ENCODE measurements around the gene FAM177A1.
"Not testable (repeated sequence)": the region's sequence is repeated elsewhere in the genome, so short reads cannot be mapped to it uniquely, and the experiment has no call there.

Gene FAM177A1

GRCh38 chr14:35088514-35088913 lies 42.4 kb downstream of the FAM177A1 start:
- no peak for TF ChIP-seq CTCF (IDR thresholded peaks at IDR 0.05; ENCODE audit: low read length)
- H3K4me1 ChIP-seq (ENCODE audit: insufficient read depth, low read length, severe bottlenecking), result no peaks in the 10 kb centered on the region
- H3K4me2 ChIP-seq (ENCODE audit: low read length), result no peak overlapping the region
- no peak overlapping the region for H3K4me3 ChIP-seq (ENCODE audit: low read depth, low read length, poor library complexity, severe bottlenecking)
- H4K20me1 ChIP-seq (ENCODE audit: insufficient read depth, low read length), result no peaks in the 10 kb centered on the region
- H3K36me3 ChIP-seq (ENCODE audit: insufficient read depth, low read length), result peaks cover 88% of the 10 kb centered on the region
- H3K27ac ChIP-seq (ENCODE audit: low read depth, low read length, poor library complexity, severe bottlenecking), result no peak overlapping the region
- H2AFZ ChIP-seq (ENCODE audit: low read length), result no peak overlapping the region
- H3K9me3 ChIP-seq (ENCODE audit: low read length), result no peaks in the 10 kb centered on the region
- no peaks in the 10 kb centered on the region for H3K79me2 ChIP-seq (ENCODE audit: insufficient read depth, low read length)
- no peaks in the 10 kb centered on the region for H3K27me3 ChIP-seq (ENCODE audit: insufficient read depth, low read length)
- no peak overlapping the region for H3K9ac ChIP-seq (ENCODE audit: low read length)
- no peaks in the 10 kb centered on the region for H3K9me2 ChIP-seq (ENCODE audit: low read depth, low read length)
- no peaks in the 10 kb centered on the region for H3F3A ChIP-seq (ENCODE audit: insufficient read depth, low read length)

- H3K36me3 ChIP-seq (ENCODE audit: insufficient read depth, low read length), result peaks cover 95% of the 10 kb centered on the region
- not testable (repeated sequence) for H3K9me2 ChIP-seq (ENCODE audit: low read depth, low read length); H3K79me2 ChIP-seq (ENCODE audit: insufficient read depth, low read length); H4K20me1 ChIP-seq (ENCODE audit: insufficient read depth, low read length); H3K9me3 ChIP-seq (ENCODE audit: low read length); H3K4me1 ChIP-seq (ENCODE audit: insufficient read depth, low read length, severe bottlenecking); H3K4me3 ChIP-seq (ENCODE audit: low read depth, low read length, poor library complexity, severe bottlenecking); H2AFZ ChIP-seq (ENCODE audit: low read length); H3K9ac ChIP-seq (ENCODE audit: low read length); H3K27ac ChIP-seq (ENCODE audit: low read depth, low read length, poor library complexity, severe bottlenecking); H3F3A ChIP-seq (ENCODE audit: insufficient read depth, low read length); H3K27me3 ChIP-seq (ENCODE audit: insufficient read depth, low read length); H3K4me2 ChIP-seq (ENCODE audit: low read length)
Observed at GRCh38 chr14:35094645-35095044, 48.6 kb downstream of the FAM177A1 start.

- TF ChIP-seq EZH2 (IDR thresholded peaks at IDR 0.05; ENCODE audit: borderline replicate concordance, low read length) (no peak), CTCF (IDR thresholded peaks at IDR 0.05; ENCODE audit: low read length) (no peak)
Observed at GRCh38 chr14:35107866-35108265, 61.8 kb downstream of the FAM177A1 start.

GRCh38 chr14:35112641-35113040 lies 66.6 kb downstream of the FAM177A1 start:
- H3K27me3 ChIP-seq (ENCODE audit: insufficient read depth, low read length), result no peaks in the 10 kb centered on the region

More at GRCh38 chr14:35107866-35108265, 61.8 kb downstream of the FAM177A1 start:
- Histone ChIP-seq H2AFZ (ENCODE audit: low read length) (no peak overlapping the region), H3K4me3 (ENCODE audit: low read depth, low read length, poor library complexity, severe bottlenecking) (no peak overlapping the region), H3F3A (ENCODE audit: insufficient read depth, low read length) (no peaks in the 10 kb centered on the region), H3K27me3 (ENCODE audit: insufficient read depth, low read length) (no peaks in the 10 kb centered on the region), H3K36me3 (ENCODE audit: insufficient read depth, low read length) (peaks cover 87% of the 10 kb centered on the region), H3K9me2 (ENCODE audit: low read depth, low read length) (no peaks in the 10 kb centered on the region), H3K4me2 (ENCODE audit: low read length) (no peak overlapping the region), H3K9me3 (ENCODE audit: low read length) (peaks cover under 1% of the 10 kb centered on the region; the same call in 1 of the 2 replicates), H3K27ac (ENCODE audit: low read depth, low read length, poor library complexity, severe bottlenecking) (no peak overlapping the region), H3K79me2 (ENCODE audit: insufficient read depth, low read length) (no peaks in the 10 kb centered on the region), H3K4me1 (ENCODE audit: insufficient read depth, low read length, severe bottlenecking) (no peaks in the 10 kb centered on the region), H3K9ac (ENCODE audit: low read length) (no peak overlapping the region), H4K20me1 (ENCODE audit: insufficient read depth, low read length) (no peaks in the 10 kb centered on the region)

More at GRCh38 chr14:35112641-35113040, 66.6 kb downstream of the FAM177A1 start:
- no peaks in the 10 kb centered on the region for H3F3A ChIP-seq (ENCODE audit: insufficient read depth, low read length)
- H3K36me3 ChIP-seq (ENCODE audit: insufficient read depth, low read length), result peaks cover 83% of the 10 kb centered on the region
- H3K9me3 ChIP-seq (ENCODE audit: low read length), result peaks cover 3% of the 10 kb centered on the region; the same call in 1 of the 2 replicates
- no peaks in the 10 kb centered on the region for H3K4me1 ChIP-seq (ENCODE audit: insufficient read depth, low read length, severe bottlenecking)
- TF ChIP-seq CTCF (IDR thresholded peaks at IDR 0.05; ENCODE audit: low read length) (no peak), EZH2 (IDR thresholded peaks at IDR 0.05; ENCODE audit: borderline replicate concordance, low read length) (no peak)
- no peaks in the 10 kb centered on the region for H3K9me2 ChIP-seq (ENCODE audit: low read depth, low read length)
- no peak overlapping the region for H2AFZ ChIP-seq (ENCODE audit: low read length)
- no peak overlapping the region for H3K4me3 ChIP-seq (ENCODE audit: low read depth, low read length, poor library complexity, severe bottlenecking)
- H3K4me2 ChIP-seq (ENCODE audit: low read length), result no peak overlapping the region
- no peaks in the 10 kb centered on the region for H4K20me1 ChIP-seq (ENCODE audit: insufficient read depth, low read length)
- no peak overlapping the region for H3K27ac ChIP-seq (ENCODE audit: low read depth, low read length, poor library complexity, severe bottlenecking)
- H3K9ac ChIP-seq (ENCODE audit: low read length), result no peak overlapping the region
- no peaks in the 10 kb centered on the region for H3K79me2 ChIP-seq (ENCODE audit: insufficient read depth, low read length)

Measured in OCI-LY1 (cell line).